ENCODE data around the gene ADARB1. TPM values are rescaled to one million over a fixed set of nuclear protein-coding genes. Genes with fewer than 3 reads are reported as not detected.

The ADARB1 gene
- polyA plus RNA-seq, 4 donors, result 16.0 to 19.8 (median 17.3) TPM

DNA sequence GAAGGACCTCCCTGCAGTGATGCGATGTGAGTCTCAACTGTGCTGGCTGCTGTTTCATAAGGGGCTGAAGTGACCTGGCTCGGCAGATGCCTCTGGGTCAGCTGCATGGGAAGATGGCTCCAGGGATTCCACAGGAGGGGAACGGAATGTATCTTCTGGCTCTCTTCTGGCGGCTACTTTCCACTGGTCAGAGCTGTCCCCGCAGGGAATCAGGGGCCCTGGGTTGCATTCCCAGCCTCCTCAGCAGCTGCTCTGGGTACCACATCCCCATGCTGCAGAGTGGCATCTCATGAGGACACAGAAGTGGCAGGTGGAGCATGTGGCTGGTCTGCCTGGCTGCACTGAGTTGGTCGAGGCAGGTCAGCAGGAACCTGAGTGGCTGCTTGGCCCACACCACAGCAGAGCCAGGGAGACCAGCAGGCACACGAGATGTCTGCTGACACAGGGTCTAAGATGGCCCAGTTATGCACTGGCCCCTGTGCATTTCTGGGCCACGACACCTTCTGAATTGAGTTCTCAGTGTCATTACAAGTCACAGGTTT, 170.5 kb downstream of the ADARB1 start:
- no peak for DNase-seq (ENCODE audit: low read depth in 4 of 4, low spot score in 3 of 4)

DNA sequence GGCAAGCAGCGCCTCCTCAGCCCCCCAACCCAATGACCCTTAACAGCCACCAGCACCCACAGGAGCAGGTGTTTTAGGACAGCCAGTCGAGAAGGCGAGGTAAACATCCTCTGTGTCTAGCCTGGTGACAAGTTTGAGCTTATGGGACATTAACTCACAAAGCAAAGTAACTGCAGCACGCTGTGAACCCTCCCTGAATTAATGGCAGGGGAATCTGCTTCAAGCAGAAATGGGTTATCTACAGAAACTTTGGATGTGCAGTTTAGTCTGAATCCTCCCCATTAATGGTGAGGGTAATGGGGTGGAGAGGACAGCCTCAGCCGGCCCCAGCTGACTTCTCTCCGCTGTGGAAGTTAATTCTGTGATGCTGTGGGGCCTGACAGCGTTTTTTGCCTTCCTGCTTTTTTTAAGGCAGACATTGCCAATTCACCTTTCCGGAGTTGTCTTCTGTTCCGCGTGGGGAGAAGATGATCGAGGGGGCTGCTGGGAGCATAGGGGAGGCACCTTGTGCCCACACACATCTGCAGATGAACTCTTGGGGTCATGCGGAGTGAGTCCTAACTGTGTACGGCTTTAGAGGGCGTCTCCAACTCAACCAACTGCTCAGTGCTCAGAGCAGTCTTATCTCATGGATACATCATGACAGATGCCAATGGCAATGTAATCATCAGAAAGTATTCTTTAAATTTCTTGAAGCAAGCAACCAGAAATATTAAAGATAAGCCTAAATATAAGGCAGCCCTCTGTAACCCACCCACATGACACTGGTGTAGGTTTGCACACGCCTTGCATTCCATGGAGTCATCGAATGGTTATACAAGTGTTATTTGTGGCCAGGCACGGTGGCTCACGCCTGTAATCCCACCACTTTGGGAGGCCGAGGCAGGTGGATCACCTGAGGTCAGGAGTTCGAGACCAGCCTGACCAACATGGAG, 172.3 kb downstream of the ADARB1 start:
- DNase-seq (ENCODE audit: low read depth in 4 of 4, low spot score in 3 of 4), result no peak

DNA sequence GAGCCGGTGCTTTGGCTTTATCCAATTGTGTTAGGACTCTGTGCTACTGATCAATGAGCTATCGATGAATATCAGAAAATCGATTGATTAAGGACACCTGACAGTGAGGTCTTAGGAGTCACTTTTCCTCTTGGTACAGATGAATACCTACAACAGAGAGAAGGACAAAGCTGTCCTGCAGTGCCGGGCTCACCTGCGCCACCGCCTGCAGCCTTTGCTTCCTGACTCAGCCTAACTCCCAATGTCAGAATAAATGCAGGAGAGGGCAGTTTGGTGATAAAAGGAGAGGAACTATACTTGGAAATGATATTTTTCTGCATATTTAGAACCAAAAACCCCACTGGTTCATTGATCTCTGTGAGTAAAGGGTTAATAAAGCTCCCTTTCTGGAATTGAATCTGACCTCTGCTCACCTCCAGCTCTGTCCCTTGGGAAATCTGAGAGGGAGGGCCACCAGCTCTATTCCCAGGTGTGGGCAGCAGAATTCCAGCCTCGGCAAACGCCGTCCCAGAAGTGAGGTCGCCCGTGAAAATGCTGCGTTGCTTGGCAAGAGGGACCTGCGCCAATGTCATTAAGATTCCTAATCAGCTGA, 174.0 kb downstream of the ADARB1 start:
- no peak for DNase-seq (ENCODE audit: low read depth in 4 of 4, low spot score in 3 of 4)

- DNase-seq (ENCODE audit: low read depth in 4 of 4, low spot score in 3 of 4), result no peak
Measured at GRCh38 chr21:45248893-45249381, 174.6 kb downstream of the ADARB1 start.

- DNase-seq (ENCODE audit: low read depth in 4 of 4, low spot score in 3 of 4), result no peak
Measured at GRCh38 chr21:45249626-45250025, 175.2 kb downstream of the ADARB1 start.

GRCh38 chr21:45250272-45250671, 175.9 kb downstream of the ADARB1 start:
- no peak for DNase-seq (ENCODE audit: low read depth in 4 of 4, low spot score in 3 of 4)

- DNase-seq (ENCODE audit: low read depth in 4 of 4, low spot score in 3 of 4), result no peak
Measured at GRCh38 chr21:45250914-45251634, 176.7 kb downstream of the ADARB1 start.

- no peak for DNase-seq (ENCODE audit: low read depth in 4 of 4, low spot score in 3 of 4)
Measured at GRCh38 chr21:45251635-45252447, 177.5 kb downstream of the ADARB1 start.

DNA sequence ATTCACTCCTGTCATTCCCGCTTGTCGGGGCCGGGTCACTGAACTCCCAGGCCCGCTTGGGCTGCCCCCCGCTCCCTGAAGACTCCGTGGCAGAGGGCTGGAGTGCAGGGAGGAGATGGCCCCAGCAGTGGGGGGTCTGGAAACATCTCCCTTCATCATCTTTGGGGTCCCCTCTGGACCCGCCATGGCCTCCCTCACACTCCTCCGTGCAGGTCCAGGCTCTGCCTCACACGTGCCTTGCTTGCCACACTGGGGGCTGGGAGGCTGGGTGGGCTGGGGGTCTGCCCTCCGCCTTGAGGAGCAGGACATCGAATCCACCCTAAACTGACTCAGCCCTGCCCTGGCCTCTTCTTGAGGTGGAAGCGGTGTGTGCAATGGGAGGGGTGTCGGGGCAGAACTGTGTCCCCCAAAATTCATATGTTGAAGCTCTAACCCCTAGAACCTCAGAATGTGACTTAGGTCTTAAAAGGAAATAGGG, 178.1 kb downstream of the ADARB1 start:
- no peak for DNase-seq (ENCODE audit: low read depth in 4 of 4, low spot score in 3 of 4)

DNA sequence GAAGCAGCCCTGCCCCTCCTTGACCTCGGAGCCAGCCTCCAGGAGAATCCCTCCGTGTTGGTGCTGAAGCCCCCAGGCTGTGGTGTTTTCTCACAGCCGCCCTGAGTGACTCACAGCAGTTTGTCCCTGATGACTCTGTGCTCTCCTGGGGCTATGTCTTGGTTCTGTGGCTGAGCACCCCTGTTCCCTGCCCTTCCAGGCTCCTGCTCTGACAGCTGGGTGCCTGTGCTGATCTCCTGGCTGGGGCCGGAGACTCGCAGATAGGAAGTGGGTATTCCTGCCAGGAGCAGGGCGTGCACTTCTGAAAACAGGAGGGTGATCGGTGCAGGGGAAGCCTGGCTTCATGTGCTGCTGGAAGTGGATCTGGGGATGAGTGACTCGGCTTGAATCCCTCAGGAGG, 178.8 kb downstream of the ADARB1 start:
- DNase-seq (ENCODE audit: low read depth in 4 of 4, low spot score in 3 of 4), result no peak

GRCh38 chr21:45253633-45254459, 179.5 kb downstream of the ADARB1 start:
- no peak for DNase-seq (ENCODE audit: low read depth in 4 of 4, low spot score in 3 of 4)

- no peak for DNase-seq (ENCODE audit: low read depth in 4 of 4, low spot score in 3 of 4)
Measured at GRCh38 chr21:45254460-45254930, 180.1 kb downstream of the ADARB1 start.

- no peak for DNase-seq (ENCODE audit: low read depth in 4 of 4, low spot score in 3 of 4)
Measured at GRCh38 chr21:45255381-45256020, 181.1 kb downstream of the ADARB1 start.

- DNase-seq (ENCODE audit: low read depth in 4 of 4, low spot score in 3 of 4), result no peak
Measured at GRCh38 chr21:45256021-45256911, 181.9 kb downstream of the ADARB1 start.

- DNase-seq (ENCODE audit: low read depth in 4 of 4, low spot score in 3 of 4), result no peak
Measured at GRCh38 chr21:45256912-45257672, 182.7 kb downstream of the ADARB1 start.

DNA sequence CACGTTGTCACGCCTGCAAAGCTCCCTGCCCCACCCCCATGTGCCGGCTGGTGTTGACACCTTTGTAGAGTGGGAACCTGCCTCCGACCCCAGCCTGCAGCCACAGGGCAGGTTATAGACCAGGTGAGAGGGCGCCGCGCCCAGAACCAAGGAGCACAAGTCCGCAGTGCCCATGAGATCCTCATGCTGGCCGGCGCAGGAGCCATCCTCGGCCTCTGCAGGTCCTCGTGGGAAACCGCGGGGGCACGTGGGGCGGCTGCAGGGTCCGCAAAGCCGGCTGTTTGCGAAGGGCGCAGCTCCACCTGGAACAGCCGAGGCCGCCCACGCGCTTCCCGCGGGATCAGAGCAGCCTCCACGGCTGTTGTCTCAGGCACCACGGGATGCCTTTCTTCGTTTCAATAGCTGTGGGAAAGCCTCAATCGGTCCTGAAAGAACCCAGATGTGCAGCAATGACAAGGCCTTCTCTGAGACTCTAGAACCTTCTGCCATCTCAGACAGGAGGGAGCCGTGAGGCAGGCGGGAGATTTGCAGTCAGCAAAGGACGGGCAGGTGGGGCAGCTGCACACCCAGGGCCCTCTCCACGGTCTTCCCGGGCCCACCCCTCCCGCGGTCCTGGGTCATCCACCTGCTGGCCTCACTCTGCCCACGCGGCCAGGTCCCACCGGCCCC, 183.4 kb downstream of the ADARB1 start:
- DNase-seq (ENCODE audit: low read depth in 4 of 4, low spot score in 3 of 4), result no peak
